ENCODE measurements around the gene KDM4B. TPM values are rescaled to one million over a fixed set of nuclear protein-coding genes. Genes with fewer than 3 reads are reported as not detected.

KDM4B gene
- total RNA-seq, 1 experiment from 2014 or later = 7.2 TPM

GRCh38 chr19:5104871-5105351, 136.0 kb downstream of the KDM4B start:
- no peak for DNase-seq (ENCODE audit: low spot score)

- DNase-seq (ENCODE audit: low spot score) = no peak
Observed at GRCh38 chr19:5106191-5106726, 137.3 kb downstream of the KDM4B start.

GRCh38 chr19:5106971-5107370, 138.1 kb downstream of the KDM4B start:
- no peak for DNase-seq (ENCODE audit: low spot score)

GRCh38 chr19:5107432-5108122, 138.7 kb downstream of the KDM4B start:
- no peak for DNase-seq (ENCODE audit: low spot score)

GRCh38 chr19:5108123-5108596, 139.2 kb downstream of the KDM4B start:
- no peak for DNase-seq (ENCODE audit: low spot score)

GRCh38 chr19:5108866-5109265, 140.0 kb downstream of the KDM4B start:
- no peak for DNase-seq (ENCODE audit: low spot score)

GRCh38 chr19:5109560-5109959, 140.6 kb downstream of the KDM4B start:
- DNase-seq (ENCODE audit: low spot score) = no peak

GRCh38 chr19:5110546-5110945, 141.6 kb downstream of the KDM4B start:
- no peak for DNase-seq (ENCODE audit: low spot score)

- no peak for DNase-seq (ENCODE audit: low spot score)
Observed at GRCh38 chr19:5111051-5111450, 142.1 kb downstream of the KDM4B start.

GRCh38 chr19:5112175-5112574, 143.3 kb downstream of the KDM4B start:
- no peak for DNase-seq (ENCODE audit: low spot score)

GRCh38 chr19:5112681-5113575, 144.0 kb downstream of the KDM4B start:
- DNase-seq (ENCODE audit: low spot score) = no peak

GRCh38 chr19:5113633-5114586, 145.0 kb downstream of the KDM4B start:
- no peak for DNase-seq (ENCODE audit: low spot score)

- no peak for DNase-seq (ENCODE audit: low spot score)
Observed at GRCh38 chr19:5114727-5115126, 145.8 kb downstream of the KDM4B start.

- DNase-seq (ENCODE audit: low spot score) = no peak
Observed at GRCh38 chr19:5115351-5115750, 146.4 kb downstream of the KDM4B start.

GRCh38 chr19:5115771-5116202, 146.9 kb downstream of the KDM4B start:
- DNase-seq (ENCODE audit: low spot score) = no peak

GRCh38 chr19:5116292-5116691, 147.4 kb downstream of the KDM4B start:
- no peak for DNase-seq (ENCODE audit: low spot score)

- DNase-seq (ENCODE audit: low spot score) = no peak
Observed at GRCh38 chr19:5117421-5117820, 148.5 kb downstream of the KDM4B start.

GRCh38 chr19:5118026-5118425, 149.1 kb downstream of the KDM4B start:
- no peak for DNase-seq (ENCODE audit: low spot score)

- no peak for DNase-seq (ENCODE audit: low spot score)
Observed at GRCh38 chr19:5119297-5119998, 150.5 kb downstream of the KDM4B start.

- no peak for DNase-seq (ENCODE audit: low spot score)
Observed at GRCh38 chr19:5120321-5120720, 151.4 kb downstream of the KDM4B start.

GRCh38 chr19:5120833-5121232, 151.9 kb downstream of the KDM4B start:
- DNase-seq (ENCODE audit: low spot score) = no peak

All from H4 (cell line).